ENCODE data around the gene RPL9. TPM values are rescaled to one million over a fixed set of nuclear protein-coding genes. Genes with fewer than 3 reads are reported as not detected.
"Not testable (repeated sequence)": the region's sequence is repeated elsewhere in the genome, so short reads cannot be mapped to it uniquely, and the experiment has no call there.

Gene RPL9
- total RNA-seq, 4 donors from 2014 or later, result 1,742 to 7,890 (median 5,202) TPM

- H3K27ac ChIP-seq, result no peak overlapping the region
- no peaks in the 10 kb centered on the region for H3K36me3 ChIP-seq
- no peaks in the 10 kb centered on the region for H3K4me1 ChIP-seq
- TF ChIP-seq EP300 (IDR thresholded peaks at IDR 0.05) (no peak), CTCF (IDR thresholded peaks at IDR 0.05) (no peak), POLR2AphosphoS5 (IDR thresholded peaks at IDR 0.05) (no peak), POLR2A (IDR thresholded peaks at IDR 0.05) (no peak)
- H3K9me3 ChIP-seq, result no peaks in the 10 kb centered on the region
- WGBS, 2 donors (ENCODE audit: low coverage in 1 of 2), result 63 to 70% methylated on average over 10 of the region's 10 CpGs
- no peak for ATAC-seq
- no peak overlapping the region for H3K4me3 ChIP-seq
- no peaks in the 10 kb centered on the region for H3K27me3 ChIP-seq
Observed at GRCh38 chr4:39427520-39428114, 31.1 kb downstream of the RPL9 start.

- H3K4me1 ChIP-seq, result no peaks in the 10 kb centered on the region
- H3K9me3 ChIP-seq, result no peaks in the 10 kb centered on the region
- H3K27ac ChIP-seq, result no peak overlapping the region
- H3K4me3 ChIP-seq, result no peak overlapping the region
- 100% methylated on average over 1 of the region's 1 CpG; no CpG with 5 or more reads in 1 of the 2 donors for WGBS, 2 donors (ENCODE audit: low coverage in 1 of 2)
- H3K36me3 ChIP-seq, result no peaks in the 10 kb centered on the region
- TF ChIP-seq POLR2AphosphoS5 (IDR thresholded peaks at IDR 0.05) (no peak), EP300 (IDR thresholded peaks at IDR 0.05) (no peak), POLR2A (IDR thresholded peaks at IDR 0.05) (no peak), CTCF (IDR thresholded peaks at IDR 0.05) (no peak)
- H3K27me3 ChIP-seq, result no peaks in the 10 kb centered on the region
- no peak for ATAC-seq
Observed at GRCh38 chr4:39426728-39427127, 32.0 kb downstream of the RPL9 start.

GRCh38 chr4:39425297-39425696 is 33.4 kb downstream of the RPL9 start:
- not testable (repeated sequence) for H3K36me3 ChIP-seq, H3K9me3 ChIP-seq, H3K27me3 ChIP-seq, ATAC-seq, H3K4me3 ChIP-seq, H3K4me1 ChIP-seq, H3K27ac ChIP-seq
- 100% methylated on average over 1 of the region's 1 CpG for WGBS, 2 donors (ENCODE audit: low coverage in 1 of 2)

GRCh38 chr4:39422247-39422646 is 36.5 kb downstream of the RPL9 start:
- H3K27ac ChIP-seq, result no peak overlapping the region
- no peaks in the 10 kb centered on the region for H3K36me3 ChIP-seq
- TF ChIP-seq POLR2AphosphoS5 (IDR thresholded peaks at IDR 0.05) (no peak), POLR2A (IDR thresholded peaks at IDR 0.05) (no peak), EP300 (IDR thresholded peaks at IDR 0.05) (no peak), CTCF (IDR thresholded peaks at IDR 0.05) (no peak)
- WGBS, 2 donors (ENCODE audit: low coverage in 1 of 2), result 73 to 100% methylated on average over 1 to 3 of the region's 3 CpGs
- no peaks in the 10 kb centered on the region for H3K27me3 ChIP-seq
- H3K4me3 ChIP-seq, result no peak overlapping the region
- no peaks in the 10 kb centered on the region for H3K9me3 ChIP-seq
- ATAC-seq, result no peak
- H3K4me1 ChIP-seq, result no peaks in the 10 kb centered on the region

GRCh38 chr4:39415678-39416283 is 42.9 kb downstream of the RPL9 start:
- 50 to 57% methylated on average over 2 of the region's 2 CpGs for WGBS, 2 donors (ENCODE audit: low coverage in 1 of 2)

GRCh38 chr4:39411561-39411960 is 47.2 kb downstream of the RPL9 start:
- not testable (repeated sequence) for H3K36me3 ChIP-seq, H3K27ac ChIP-seq, H3K9me3 ChIP-seq, H3K4me3 ChIP-seq, H3K4me1 ChIP-seq, ATAC-seq, H3K27me3 ChIP-seq
- WGBS, 2 donors (ENCODE audit: low coverage in 1 of 2), result 75 to 100% methylated on average over 5 to 8 of the region's 8 CpGs

More at GRCh38 chr4:39415678-39416283, 42.9 kb downstream of the RPL9 start:
- Histone ChIP-seq H3K27me3 (no peaks in the 10 kb centered on the region), H3K9me3 (no peaks in the 10 kb centered on the region), H3K36me3 (no peaks in the 10 kb centered on the region), H3K4me3 (no peak overlapping the region), H3K27ac (no peak overlapping the region), H3K4me1 (no peaks in the 10 kb centered on the region)
- ATAC-seq, result no peak
- TF ChIP-seq CTCF (IDR thresholded peaks at IDR 0.05) (no peak), EP300 (IDR thresholded peaks at IDR 0.05) (no peak), POLR2A (IDR thresholded peaks at IDR 0.05) (no peak), POLR2AphosphoS5 (IDR thresholded peaks at IDR 0.05) (no peak)

Data from gastroesophageal sphincter (tissue), 4 donors.